Activated CD4-positive, alpha-beta T cell treated with anti-CD3 and anti-CD28 coated beads for 24 hours (primary cell): ENCODE results near the gene KRTAP9-4.
"Not testable (repeated sequence)": the region's sequence is repeated elsewhere in the genome, so short reads cannot be mapped to it uniquely, and the experiment has no call there.

ENCODE experiments used
- DNase-seq, 2 donors: peaks; one replicate each; pipeline ENCODE4 v3.0.0-alpha.2; 2020; ENCODE audit warnings: low read depth in 2 of 2

Gene KRTAP9-4

DNA sequence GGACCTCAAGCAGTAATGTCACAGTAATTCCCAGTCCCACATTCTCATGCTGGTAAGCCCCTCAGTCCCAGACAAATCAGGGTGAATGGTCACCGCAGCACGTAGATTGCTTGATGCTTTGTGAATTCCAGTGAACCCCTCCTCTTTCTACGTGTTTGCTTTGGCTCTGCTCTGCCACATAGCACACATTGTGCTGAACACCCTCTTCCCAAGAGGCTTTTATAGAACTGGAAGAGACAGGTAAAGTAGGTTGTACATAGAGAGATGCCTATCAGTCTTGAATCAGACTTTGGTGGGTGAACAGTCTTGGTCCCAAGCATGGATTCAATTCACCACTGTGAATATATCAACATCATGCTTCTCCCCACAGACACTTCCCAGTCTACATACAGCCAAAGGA, 15.1 kb downstream of the KRTAP9-4 start:
- no peak for DNase-seq

DNA sequence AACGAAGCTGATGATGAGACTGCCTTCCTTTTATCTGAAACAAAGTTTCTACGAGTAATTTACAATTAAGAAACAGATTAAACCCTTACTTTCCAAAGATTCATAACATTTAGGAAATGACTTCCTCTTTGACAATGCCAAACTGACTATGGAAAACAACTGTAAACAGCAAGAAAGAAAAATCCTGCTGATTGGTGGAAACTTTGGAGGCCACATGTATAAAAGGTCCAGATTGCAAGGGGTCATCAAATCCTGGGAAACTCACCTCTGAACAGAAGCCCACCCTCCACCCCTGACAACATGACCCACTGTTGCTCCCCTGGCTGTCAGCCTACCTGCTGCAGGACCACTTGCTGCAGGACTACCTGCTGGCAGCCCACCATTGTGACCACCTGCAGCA, 15.6 kb downstream of the KRTAP9-4 start, which contains the start of gene KRTAP9-6:
KRTAP9-6 (plus strand) TSS at position 301 of the 400 bp plus-strand sequence; CDS start at position 301, 0 bp downstream.
- DNase-seq: no peak

DNA sequence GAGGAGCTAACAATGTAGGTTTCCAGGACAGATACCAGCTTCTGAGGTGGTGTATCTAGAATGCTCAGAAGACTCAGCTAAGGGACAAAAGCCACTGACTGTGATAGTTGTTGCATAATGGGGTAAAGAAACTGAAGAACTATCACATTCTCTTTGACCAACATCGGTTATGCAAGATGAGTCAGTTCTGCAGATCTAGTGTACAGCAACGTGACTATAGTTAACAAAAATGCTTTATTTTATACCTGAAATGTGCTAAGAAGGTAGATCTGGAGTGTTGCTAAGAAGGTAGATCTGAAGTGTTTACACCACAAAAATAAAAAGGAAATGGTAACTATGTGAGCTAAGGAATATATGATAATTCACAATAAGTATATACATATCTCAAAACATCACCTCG, 18.2 kb downstream of the KRTAP9-4 start:
- DNase-seq: no peak

DNA sequence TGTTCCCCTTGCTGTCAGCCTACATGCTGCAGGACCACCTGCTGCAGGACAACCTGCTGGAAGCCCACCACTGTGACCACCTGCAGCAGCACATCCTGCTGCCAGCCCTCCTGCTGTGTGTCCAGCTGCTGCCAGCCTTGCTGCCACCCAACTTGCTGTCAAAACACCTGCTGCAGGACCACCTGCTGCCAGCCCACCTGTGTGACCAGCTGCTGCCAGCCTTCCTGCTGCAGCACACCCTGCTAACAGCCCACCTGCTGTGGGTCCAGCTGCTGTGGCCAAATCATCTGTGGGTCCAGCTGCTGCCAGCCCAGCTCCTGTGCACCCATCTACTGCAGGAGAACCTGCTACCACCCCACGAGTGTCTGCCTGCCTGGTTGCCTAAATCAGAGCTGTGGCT, 21.8 kb downstream of the KRTAP9-4 start:
- not testable (repeated sequence) for DNase-seq

DNA sequence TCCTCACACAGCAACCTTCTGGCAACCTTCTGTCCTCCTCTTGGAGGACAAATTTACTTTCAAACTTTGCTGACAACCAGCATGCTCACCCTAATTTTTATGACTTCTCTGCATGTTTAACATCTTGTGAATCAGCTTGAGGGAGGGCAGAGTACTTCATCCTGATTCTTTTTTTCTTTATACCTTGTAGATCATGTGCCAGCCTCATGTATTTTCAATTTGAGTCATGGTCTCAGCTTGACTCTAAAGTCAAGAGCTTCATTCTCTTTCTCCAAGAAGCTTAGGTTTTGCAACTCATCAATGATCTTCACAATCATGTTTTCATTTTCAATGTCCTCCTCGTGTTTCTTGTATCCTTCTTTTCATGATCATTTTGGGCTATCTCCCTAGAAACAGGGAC, 22.4 kb downstream of the KRTAP9-4 start:
- DNase-seq: no peak

DNA sequence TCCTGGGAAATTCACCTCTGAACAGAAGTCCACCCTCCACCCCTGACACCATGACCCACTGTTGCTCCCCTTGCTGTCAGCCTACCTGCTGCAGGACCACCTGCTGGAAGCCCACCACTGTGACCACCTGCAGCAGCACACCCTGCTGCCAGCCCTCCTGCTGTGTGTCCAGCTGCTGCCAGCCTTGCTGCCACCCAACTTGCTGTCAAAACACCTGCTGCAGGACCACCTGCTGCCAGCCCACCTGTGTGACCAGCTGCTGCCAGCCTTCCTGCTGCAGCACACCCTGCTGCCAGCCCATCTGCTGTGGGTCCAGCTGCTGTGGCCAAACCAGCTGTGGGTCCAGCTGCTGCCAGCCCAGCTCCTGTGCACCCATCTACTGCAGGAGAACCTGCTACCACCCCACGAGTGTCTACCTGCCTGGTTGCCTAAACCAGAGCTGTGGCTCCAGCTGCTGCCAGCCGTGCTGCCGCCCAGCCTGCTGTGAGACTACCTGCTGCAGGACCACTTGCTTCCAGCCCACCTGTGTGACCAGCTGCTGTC, 26.2 kb downstream of the KRTAP9-4 start, which contains the start of gene KRTAP9-7:
KRTAP9-7 (plus strand) TSS at position 51 of the 543 bp plus-strand sequence; CDS start at position 51, 0 bp downstream.
- not testable (repeated sequence) for DNase-seq

DNA sequence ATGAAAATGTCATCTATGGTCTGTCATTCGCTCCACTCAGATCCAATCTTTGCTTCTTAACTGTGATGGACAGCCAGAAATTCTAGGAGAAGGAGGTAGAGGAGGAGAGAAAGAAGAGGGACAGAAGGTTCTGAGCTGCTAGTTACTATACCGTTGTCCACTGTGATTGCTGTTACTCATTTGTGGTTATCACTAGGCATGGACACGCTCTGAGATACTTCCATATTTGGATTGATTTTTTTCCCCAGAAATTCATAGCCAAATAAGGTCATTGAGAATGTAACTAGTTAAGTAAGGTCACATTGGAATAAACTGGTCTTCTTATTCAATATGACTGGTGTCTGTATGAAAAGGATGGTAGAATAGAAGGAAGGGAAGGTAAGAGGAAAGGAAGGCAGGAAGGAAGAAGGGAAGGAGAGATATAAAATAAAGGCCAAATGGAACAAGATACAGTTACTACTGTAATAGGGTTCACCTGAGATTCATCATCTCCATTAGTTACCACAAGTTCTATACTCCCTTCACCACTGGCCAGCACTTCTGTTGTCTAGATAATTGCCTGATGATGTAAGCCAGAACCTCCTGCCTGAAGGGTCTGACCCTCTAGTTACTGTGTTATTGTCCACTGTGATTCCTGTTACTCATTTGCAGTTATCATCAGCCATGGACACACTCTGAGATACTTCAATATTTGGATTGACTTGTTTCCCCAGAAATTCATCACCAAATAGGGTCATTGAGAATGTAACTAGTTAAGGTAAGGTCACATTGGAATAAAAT, 28.9 kb downstream of the KRTAP9-4 start:
- no peak for DNase-seq

DNA sequence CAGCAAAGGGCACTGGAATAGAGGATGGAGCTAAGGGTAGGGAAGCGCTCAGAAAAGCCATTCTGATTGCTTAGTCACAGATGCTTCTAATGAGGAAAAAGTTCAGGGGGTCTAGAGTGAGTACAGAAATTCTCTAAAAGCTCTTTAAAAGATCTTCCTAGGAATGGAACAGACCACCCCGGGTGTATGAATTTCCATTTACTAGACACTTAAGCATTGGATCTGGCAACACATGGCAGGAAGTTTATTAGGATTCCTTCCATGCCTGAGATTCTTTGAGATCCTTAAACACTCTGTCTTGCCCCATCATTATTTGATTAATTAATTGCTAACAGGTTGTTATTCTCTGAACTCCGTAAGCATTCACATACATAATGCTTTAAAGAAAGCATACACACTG, 34.6 kb downstream of the KRTAP9-4 start:
- DNase-seq: no peak

DNA sequence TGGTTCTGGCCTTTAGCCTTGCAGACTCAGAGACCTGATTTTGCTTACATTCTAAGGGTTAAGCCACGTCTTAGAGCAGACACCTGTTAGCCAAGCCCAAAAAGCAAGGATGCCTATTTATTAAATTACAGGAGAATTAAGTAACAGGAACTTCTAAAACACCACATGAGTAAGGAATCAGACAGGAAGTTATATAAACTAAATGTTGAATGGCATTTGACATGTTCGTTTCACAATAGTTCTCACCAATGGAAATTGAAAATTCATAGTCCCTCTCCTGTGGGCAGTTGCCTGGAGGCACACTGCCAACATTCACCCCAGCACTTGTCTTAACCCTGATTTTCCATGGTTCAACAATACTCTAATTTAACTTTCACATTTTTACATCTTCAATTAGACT, 35.1 kb downstream of the KRTAP9-4 start:
- no peak for DNase-seq

DNA sequence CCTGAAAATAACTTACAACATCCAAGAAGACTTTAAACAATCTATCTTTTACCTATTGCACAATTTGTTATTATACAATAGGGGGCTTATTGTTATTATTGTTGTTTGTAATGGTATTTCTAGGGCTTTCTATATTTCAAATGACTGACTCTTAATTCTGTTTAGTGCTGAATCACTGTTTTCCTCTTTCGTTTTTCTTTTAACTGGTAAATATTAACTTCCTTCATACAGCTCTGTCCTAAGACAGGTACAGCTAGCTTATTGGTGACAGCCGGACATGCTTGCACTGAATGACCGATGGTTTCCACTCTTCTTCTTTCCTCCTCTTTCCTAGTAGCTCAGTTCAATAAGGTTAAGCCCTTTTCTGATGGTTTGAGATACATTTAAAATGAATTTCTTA, 37.6 kb downstream of the KRTAP9-4 start:
- DNase-seq: no peak

DNA sequence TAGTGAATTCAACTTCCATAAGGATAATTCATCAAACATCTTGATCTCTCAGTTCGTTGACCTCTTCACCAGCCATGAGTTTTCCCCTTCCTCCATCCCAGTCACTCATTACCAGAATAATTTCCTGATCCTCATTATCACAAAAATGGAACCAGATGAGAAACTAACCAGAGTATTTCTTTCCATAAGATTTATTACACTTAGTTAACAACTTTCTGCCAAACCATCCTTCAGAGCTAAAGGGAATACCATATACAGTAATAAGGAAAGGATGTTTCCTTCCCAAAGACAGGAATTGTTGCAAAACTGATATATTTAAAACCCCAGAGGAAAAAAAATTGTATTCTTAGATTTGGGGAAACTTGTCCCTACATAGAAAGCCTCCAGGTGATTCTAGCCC, 44.5 kb downstream of the KRTAP9-4 start:
- DNase-seq: no peak

DNA sequence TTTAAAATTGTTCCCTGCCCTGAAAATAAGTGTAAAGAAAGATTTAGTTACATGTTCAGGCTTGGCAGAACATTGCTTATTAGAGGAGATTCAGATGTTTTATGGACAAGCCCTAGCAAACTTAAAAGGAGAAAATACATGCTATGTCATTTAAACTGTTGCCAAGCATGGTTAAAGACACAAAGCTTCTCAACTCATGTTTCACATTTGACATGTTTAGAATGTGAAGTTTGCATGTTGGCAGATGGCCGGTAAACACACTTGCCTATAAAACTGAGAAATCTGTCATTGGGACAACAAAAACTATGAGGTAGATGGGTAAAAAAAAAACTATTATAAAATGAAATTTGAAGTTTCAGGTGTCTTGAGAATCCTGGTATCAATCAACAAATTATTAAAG, 47.4 kb downstream of the KRTAP9-4 start:
- no peak for DNase-seq

DNA sequence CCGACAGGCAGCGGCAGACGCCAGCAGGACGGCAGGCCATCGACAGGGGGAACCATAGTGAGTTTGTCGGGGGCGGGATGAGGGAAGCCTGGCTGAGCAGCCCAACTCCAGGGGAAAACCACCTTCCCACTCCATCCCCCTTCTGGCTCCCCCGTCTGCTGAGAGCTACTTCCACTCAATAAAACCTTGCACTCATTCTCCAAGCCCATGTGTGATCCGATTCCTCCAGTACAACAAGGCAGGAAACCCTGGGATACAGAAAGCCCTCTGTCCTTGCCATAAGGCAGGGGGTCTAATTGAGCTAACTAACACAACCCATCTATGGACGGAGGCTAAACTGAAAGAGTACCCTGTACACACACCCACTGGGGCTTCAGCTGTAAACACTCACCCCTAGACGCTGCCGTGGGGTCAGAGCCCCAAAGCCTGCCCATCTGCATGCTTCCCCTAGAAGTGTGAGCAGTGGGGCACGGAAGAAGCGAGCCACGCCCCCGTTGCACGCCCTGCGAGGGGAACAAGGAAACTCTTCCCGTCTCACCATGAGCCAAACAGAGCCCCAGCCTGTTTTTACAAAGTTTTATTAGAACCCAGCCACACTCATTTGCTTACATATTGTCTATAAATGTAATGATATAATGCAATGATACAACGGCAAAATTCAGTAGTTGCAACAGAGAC, 49.1 kb downstream of the KRTAP9-4 start:
- no peak for DNase-seq
